Thyroid gland (tissue), 4 donors: ENCODE data around the gene HSH2D.

Experiments
- CTCF ChIP-seq, 6 experiments: fragments of 200-600 bp in 3 of 6; fragments of 450-650 bp in 3 of 6; sonication (generic) in 3 of 6; IDR thresholded peaks; one replicate each; pipeline ENCODE4 v1.5.1; 2016 to 2019; ENCODE audit warnings: antibody characterized with exemption in 6 of 6, mild to moderate bottlenecking in 2 of 6, inconsistent platforms in 1 of 6, moderate library complexity in 1 of 6
- POLR2A ChIP-seq, 2 donors: fragments of 450-650 bp; IDR thresholded peaks; one replicate each; pipeline ENCODE4 v1.6.1; 2017; ENCODE audit warnings: antibody characterized with exemption in 2 of 2, mild to moderate bottlenecking in 2 of 2, moderate library complexity in 1 of 2

DNA sequence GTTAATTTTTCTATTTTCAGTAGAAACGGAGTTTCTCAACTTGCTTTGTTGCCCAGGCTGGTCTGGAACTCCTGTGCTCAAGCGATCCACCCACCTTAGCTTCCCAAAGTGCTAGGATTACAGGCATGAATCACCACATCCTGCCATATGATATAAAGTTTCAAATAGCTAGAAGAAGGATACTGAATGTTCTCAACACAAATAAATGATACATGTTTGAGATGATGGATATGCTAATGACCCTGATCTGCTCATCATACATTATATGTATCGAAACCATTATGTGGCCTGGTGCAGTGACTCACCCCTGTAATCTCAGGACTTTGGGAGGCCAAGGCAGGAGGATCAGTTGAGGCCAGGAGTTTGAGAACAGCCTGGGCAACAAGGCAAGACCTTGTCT lies 18.4 kb downstream of the HSH2D start:
- no peak for TF ChIP-seq CTCF (IDR thresholded peaks at IDR 0.05)
- no peak for TF ChIP-seq POLR2A (IDR thresholded peaks at IDR 0.05)
